ENCODE results near the gene GRK2.

DNA sequence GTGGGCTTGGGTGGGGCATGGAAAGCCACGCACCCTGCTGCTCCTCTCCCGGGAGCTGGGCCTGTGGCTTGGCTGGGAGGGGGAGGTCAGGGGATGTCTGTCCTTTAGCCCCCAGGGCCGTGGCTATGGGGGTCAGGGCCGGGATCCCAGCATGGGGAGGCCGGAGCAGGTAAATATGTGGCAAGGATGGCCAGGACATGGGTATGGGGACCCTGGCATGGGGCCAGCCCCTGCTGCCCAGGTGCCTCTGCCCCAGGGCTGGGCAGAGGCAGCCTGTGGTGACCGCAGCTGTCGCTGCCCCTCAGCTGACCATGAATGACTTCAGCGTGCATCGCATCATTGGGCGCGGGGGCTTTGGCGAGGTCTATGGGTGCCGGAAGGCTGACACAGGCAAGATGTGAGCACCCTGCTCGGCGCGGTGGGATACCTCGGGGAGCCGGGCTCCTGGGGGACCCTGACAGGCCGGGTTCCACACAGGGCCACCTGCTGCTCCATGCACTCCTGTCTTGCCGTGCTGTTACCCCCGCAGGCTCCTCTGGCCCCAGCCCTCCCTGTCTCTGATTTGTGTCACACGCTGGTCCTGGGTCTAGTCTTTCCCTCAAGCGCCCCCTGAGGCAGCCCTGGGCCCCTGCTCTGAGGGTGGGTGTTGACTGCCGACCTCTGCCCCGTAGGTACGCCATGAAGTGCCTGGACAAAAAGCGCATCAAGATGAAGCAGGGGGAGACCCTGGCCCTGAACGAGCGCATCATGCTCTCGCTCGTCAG lies 14.7 kb downstream of the GRK2 start:
- TF ChIP-seq, protein P1, sequence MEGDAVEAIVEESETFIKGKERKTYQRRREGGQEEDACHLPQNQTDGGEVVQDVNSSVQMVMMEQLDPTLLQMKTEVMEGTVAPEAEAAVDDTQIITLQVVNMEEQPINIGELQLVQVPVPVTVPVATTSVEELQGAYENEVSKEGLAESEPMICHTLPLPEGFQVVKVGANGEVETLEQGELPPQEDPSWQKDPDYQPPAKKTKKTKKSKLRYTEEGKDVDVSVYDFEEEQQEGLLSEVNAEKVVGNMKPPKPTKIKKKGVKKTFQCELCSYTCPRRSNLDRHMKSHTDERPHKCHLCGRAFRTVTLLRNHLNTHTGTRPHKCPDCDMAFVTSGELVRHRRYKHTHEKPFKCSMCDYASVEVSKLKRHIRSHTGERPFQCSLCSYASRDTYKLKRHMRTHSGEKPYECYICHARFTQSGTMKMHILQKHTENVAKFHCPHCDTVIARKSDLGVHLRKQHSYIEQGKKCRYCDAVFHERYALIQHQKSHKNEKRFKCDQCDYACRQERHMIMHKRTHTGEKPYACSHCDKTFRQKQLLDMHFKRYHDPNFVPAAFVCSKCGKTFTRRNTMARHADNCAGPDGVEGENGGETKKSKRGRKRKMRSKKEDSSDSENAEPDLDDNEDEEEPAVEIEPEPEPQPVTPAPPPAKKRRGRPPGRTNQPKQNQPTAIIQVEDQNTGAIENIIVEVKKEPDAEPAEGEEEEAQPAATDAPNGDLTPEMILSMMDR (IDR thresholded peaks at IDR 0.05) = no peak
- no peak for TF ChIP-seq POLR2A (IDR thresholded peaks at IDR 0.05)

All from body of pancreas (tissue), 4 donors.